GM21423 (cell line): ENCODE results near the gene KMT2B.
"Not testable (repeated sequence)": the region's sequence is repeated elsewhere in the genome, so short reads cannot be mapped to it uniquely, and the experiment has no call there.

Source experiments
- ATAC-seq: cut with Tn5 transposase; IDR thresholded peaks from one replicate; pipeline ENCODE4 v1.9.1; 2021; ENCODE audit warnings: mild to moderate bottlenecking, moderate library complexity; ENCODE audit not compliant: unreplicated experiment

Gene KMT2B

GRCh38 chr19:35755550-35756376 is 38.0 kb downstream of the KMT2B start:
- no peak for ATAC-seq

- ATAC-seq = no peak
These were observed 38.8 kb downstream of the KMT2B start, which contains the start of gene HSPB6 for GRCh38 chr19:35756377-35757230. Gene HSPB6 (minus strand): TSS chr19:35757029. CDS start chr19:35757008, 21 bp downstream.

- ATAC-seq = no peak
These were observed 39.5 kb downstream of the KMT2B start for GRCh38 chr19:35757231-35757748.

- ATAC-seq = peak; percentile 92
These were observed 40.2 kb downstream of the KMT2B start, which contains the start of gene PROSER3 for GRCh38 chr19:35757749-35758608. Gene PROSER3 (plus strand): TSS chr19:35758176. CDS start chr19:35758216, 40 bp downstream.

GRCh38 chr19:35759697-35760096 is 41.9 kb downstream of the KMT2B start:
- ATAC-seq = no peak

GRCh38 chr19:35760711-35761349 is 43.0 kb downstream of the KMT2B start:
- ATAC-seq = no peak

- ATAC-seq = no peak
These were observed 46.9 kb downstream of the KMT2B start for GRCh38 chr19:35764432-35765315.

- ATAC-seq = no peak
These were observed 48.8 kb downstream of the KMT2B start for GRCh38 chr19:35766571-35767104.

- no peak for ATAC-seq
These were observed 49.7 kb downstream of the KMT2B start for GRCh38 chr19:35767288-35768081.

- no peak for ATAC-seq
These were observed 50.2 kb downstream of the KMT2B start for GRCh38 chr19:35768082-35768421.

GRCh38 chr19:35772362-35772761 is 54.6 kb downstream of the KMT2B start:
- not testable (repeated sequence) for ATAC-seq

GRCh38 chr19:35773020-35773806 is 55.4 kb downstream of the KMT2B start:
- ATAC-seq = no peak

GRCh38 chr19:35774274-35775045 is 56.7 kb downstream of the KMT2B start:
- no peak for ATAC-seq

GRCh38 chr19:35775046-35775297 is 57.2 kb downstream of the KMT2B start:
- no peak for ATAC-seq

GRCh38 chr19:35775298-35776101 is 57.7 kb downstream of the KMT2B start, which contains the start of gene ARHGAP33:
Gene ARHGAP33 (plus strand): TSS chr19:35775564. CDS start chr19:35775659, 95 bp downstream.
- ATAC-seq = peak; percentile 87
